Endothelial cell of umbilical vein (primary cell): ENCODE data around the gene SAPCD2. TPM values are rescaled to one million over a fixed set of nuclear protein-coding genes. Genes with fewer than 3 reads are reported as not detected.

Experiments
- BruUV-seq: library from RNA; stranded (reverse); fragments of 400-500 nt; replicated peaks from 2 replicates; lab custom pipeline; 2021; lab: Mats Ljungman, UMichigan
- CTCF ChIA-PET: fragments of 300-600, 350-600 bp; sonication (Branson Sonifier 250); formaldehyde crosslinking; loops from one replicate; lab custom pipeline; 2021; ENCODE audit warnings: antibody characterized with exemption, inconsistent platforms; lab: Charles Lee
- POLR2A ChIA-PET: fragments of 300-600, 350-600 bp; sonication (Branson Sonifier 250); formaldehyde crosslinking; loops from one replicate; lab custom pipeline; 2021; ENCODE audit warnings: antibody characterized with exemption, inconsistent platforms; lab: Charles Lee
- DNase-seq: peaks from one replicate; pipeline ENCODE4 v3.0.0-alpha.2; 2011; ENCODE audit warnings: low read depth, low spot score
- FAIRE-seq: peaks from 2 replicates; lab custom pipeline; 2011; peaks lifted over from hg19 to GRCh38; lab: Jason Lieb, UNC
- H2AFZ ChIP-seq: 2 replicates; pipeline ENCODE4 v1.6.0; 2012; ENCODE audit warnings: low read depth, low read length, control low read depth, inconsistent platforms
- H3K27ac ChIP-seq: 2 replicates; pipeline ENCODE4 v1.5.1; 2011; ENCODE audit warnings: low read depth, mild to moderate bottlenecking, control low read depth, low read length, moderate library complexity; ENCODE audit not compliant: insufficient read depth
- H3K27me3 ChIP-seq, 2 experiments: 2 replicates each; pipeline versions ENCODE4 v1.6.0 to v1.6.1; 2011; ENCODE audit warnings: low read length in 2 of 2, mixed read lengths in 1 of 2; ENCODE audit not compliant: control insufficient read depth in 2 of 2, insufficient read depth in 2 of 2
- H3K36me3 ChIP-seq, 2 experiments: 2 replicates in 1 of 2; 3 replicates in 1 of 2; pipeline ENCODE4 v1.5.1; 2011; ENCODE audit warnings: low read length in 2 of 2, mild to moderate bottlenecking in 1 of 2, moderate library complexity in 1 of 2; ENCODE audit not compliant: control insufficient read depth in 2 of 2, insufficient read depth in 2 of 2; ENCODE audit errors: extremely low read depth in 1 of 2
- H3K4me1 ChIP-seq: 3 replicates; pipeline ENCODE4 v1.5.1; 2011; ENCODE audit warnings: mild to moderate bottlenecking, low read length; ENCODE audit not compliant: control insufficient read depth, insufficient read depth; ENCODE audit errors: extremely low read depth
- H3K4me2 ChIP-seq: 2 replicates; pipeline ENCODE4 v1.6.1; 2011; ENCODE audit warnings: low read length, control low read depth, mixed read lengths; ENCODE audit not compliant: insufficient read depth
- H3K4me3 ChIP-seq, 3 experiments: fragments of 200-600 bp in 1 of 3; sonication (generic), shearing (Covaris generic) in 1 of 3; replicated peaks in 1 of 3; 2 replicates each; pipeline ENCODE4 v1.5.1; 2011 to 2016; ENCODE audit warnings: control low read depth in 3 of 3, low read length in 3 of 3, mild to moderate bottlenecking in 2 of 3, inconsistent platforms in 1 of 3, low read depth in 1 of 3, moderate library complexity in 1 of 3; ENCODE audit not compliant: insufficient read depth in 1 of 3
- H3K79me2 ChIP-seq: 2 replicates; pipeline ENCODE4 v1.6.0; 2012; ENCODE audit warnings: low read length, inconsistent platforms; ENCODE audit not compliant: control insufficient read depth, insufficient read depth
- H3K9ac ChIP-seq: replicated peaks from 2 replicates; pipeline ENCODE3; 2011; ENCODE audit warnings: low read length, control low read depth; ENCODE audit not compliant: insufficient read depth; ENCODE audit errors: extremely low read depth
- H3K9me1 ChIP-seq: replicated peaks from 3 replicates; pipeline ENCODE4 v1.6.0; 2011; ENCODE audit warnings: mild to moderate bottlenecking, low read length; ENCODE audit not compliant: control insufficient read depth, insufficient read depth; ENCODE audit errors: extremely low read depth
- H3K9me3 ChIP-seq: replicated peaks from 2 replicates; pipeline ENCODE4 v1.5.1; 2012; ENCODE audit warnings: low read length, inconsistent platforms; ENCODE audit not compliant: control insufficient read depth, insufficient read depth
- H4K20me1 ChIP-seq: replicated peaks from 2 replicates; pipeline ENCODE3; 2011; ENCODE audit warnings: mild to moderate bottlenecking, low read length; ENCODE audit not compliant: control insufficient read depth, insufficient read depth; ENCODE audit errors: extremely low read depth
- EZH2 ChIP-seq: IDR thresholded peaks from 2 replicates; pipeline ENCODE4 v1.6.1; 2012; ENCODE audit warnings: borderline replicate concordance, low read depth, mild to moderate bottlenecking, moderate library complexity, low read length, inconsistent platforms; ENCODE audit not compliant: severe bottlenecking
- FOS ChIP-seq: IDR thresholded peaks from 2 replicates; pipeline ENCODE4 v1.6.1; 2011; ENCODE audit warnings: mild to moderate bottlenecking, low read length, moderate library complexity, borderline replicate concordance; ENCODE audit not compliant: insufficient read depth
- GATA2 ChIP-seq: IDR thresholded peaks from 2 replicates; pipeline ENCODE4 v1.7.0; 2011; ENCODE audit warnings: low read depth, mild to moderate bottlenecking, moderate library complexity, mixed read lengths, low read length; ENCODE audit not compliant: insufficient read length, insufficient read depth
- JUN ChIP-seq: IDR thresholded peaks from 2 replicates; pipeline ENCODE4 v1.6.1; 2011; ENCODE audit warnings: borderline replicate concordance, low read depth; ENCODE audit not compliant: insufficient read length, insufficient read depth
- MYC ChIP-seq: IDR thresholded peaks from one replicate; pipeline ENCODE4 v1.6.1; 2011; ENCODE audit warnings: mild to moderate bottlenecking, low read depth, low read length
- POLR2A ChIP-seq: IDR thresholded peaks from 2 replicates; pipeline ENCODE4 v1.6.1; 2012; ENCODE audit warnings: low read depth, mild to moderate bottlenecking, control low read depth, low read length
- dilution Hi-C: fragments of 300-500 bp; cut with MboI; formaldehyde crosslinking; loops from one replicate; pipeline ENCODE4 v1.15.0; 2019; ENCODE audit warnings: low sequenced_read_pairs; ENCODE audit not compliant: extremely low pct_ligation_motif_present
- intact Hi-C: fragments of 100-400 bp; cut with micrococcal nuclease; formaldehyde crosslinking; loops from one replicate; pipeline ENCODE4 v1.10.0; 2022
- polyA plus RNA-seq, 4 experiments: library from polyadenylated mRNA; depleted of rRNA in 3 of 4; stranded (reverse) in 3 of 4; unstranded in 1 of 4; fragments of >200 nt; gene quantifications; 2 replicates each; pipeline versions ENCODE4 v1.2.1 to v1.2.3, GENCODE V29; 2011 to 2012; ENCODE audit warnings: missing spikeins in 1 of 4
- total RNA-seq: library from RNA; stranded (reverse); gene quantifications from 2 replicates; pipeline ENCODE4 v1.2.3, GENCODE V29; 2021
- TF ChIP-seq, protein P1 (sequence below), 2 donors: IDR thresholded peaks; 1 replicate in 1 of 2; 2 replicates in 1 of 2; pipeline ENCODE4 v1.5.1; 2011; ENCODE audit warnings: low read length in 2 of 2, mild to moderate bottlenecking in 2 of 2, moderate library complexity in 2 of 2, control low read depth in 1 of 2, inconsistent platforms in 1 of 2, low read depth in 1 of 2; ENCODE audit not compliant: insufficient read depth in 1 of 2; ENCODE audit errors: extremely low read depth in 1 of 2

SAPCD2 gene
- total and polyA plus RNA-seq, 2 donors (not counting 3 experiments of a cell fraction or from before 2014, with no cell fraction given), result 11.5 to 27.8 TPM

DNA sequence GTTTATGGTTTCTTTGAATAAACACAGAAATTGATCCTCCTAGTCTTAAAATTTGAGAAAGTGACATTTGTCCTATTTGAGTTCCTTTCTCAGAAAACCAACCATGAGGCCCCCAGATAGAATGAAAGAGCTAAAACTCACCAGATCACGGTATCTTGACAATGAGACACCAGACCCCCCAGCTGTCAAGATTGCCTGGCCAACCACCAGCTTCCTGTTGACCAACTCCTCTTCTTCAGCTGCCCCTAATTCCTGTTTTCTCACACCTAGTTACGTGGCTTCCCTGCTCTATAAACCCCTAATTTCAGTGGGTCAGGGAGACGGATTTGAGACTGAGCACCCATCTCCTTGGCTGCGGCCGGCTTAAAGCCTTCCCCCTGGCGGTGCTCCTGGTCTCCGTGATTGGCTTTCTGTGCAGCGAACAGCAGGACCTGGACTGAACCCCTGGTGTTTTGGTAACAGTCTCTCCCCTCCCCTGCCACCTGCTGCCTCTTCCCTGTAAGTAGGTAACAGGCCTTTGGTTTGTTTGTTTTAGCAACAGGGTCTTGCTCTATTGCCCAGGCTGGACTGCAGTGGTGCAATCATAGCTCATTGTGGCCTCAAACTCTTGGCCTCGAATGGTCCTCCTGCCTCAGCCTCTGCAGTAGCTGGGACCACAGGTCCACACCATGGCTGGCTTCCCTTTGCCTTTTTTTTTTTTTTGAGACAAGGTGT is 11.7 kb downstream of the SAPCD2 start:
- POLR2A ChIA-PET, result interaction anchor here (0.6 to 0.7 kb wide), 2 partner anchors 153 to 404 kb away, joined by 3 to 9 read pairs; no protein-coding TSS in a partner anchor

More for the DNA sequence above, 11.7 kb downstream of the SAPCD2 start:
- Histone ChIP-seq H3K4me1 (no peaks in the 10 kb centered on the region), H3K27ac (no peak overlapping the region), H3K9me3 (no peaks in the 10 kb centered on the region), H2AFZ (no peak overlapping the region), H3K79me2 (no peaks in the 10 kb centered on the region), H3K9ac (no peak overlapping the region), H3K27me3 (peaks cover 0 to 6% of the 10 kb centered on the region in 2 experiments), H3K4me3 (no peak overlapping the region), H3K36me3 (no peaks in the 10 kb centered on the region), H3K9me1 (no peaks in the 10 kb centered on the region), H4K20me1 (no peaks in the 10 kb centered on the region), H3K4me2 (no peak overlapping the region)
- CTCF ChIA-PET, result interaction anchor here (0.9 to 7.4 kb wide), 5 partner anchors 9 to 178 kb away, joined by 3 to 50 read pairs (median 7); partner anchors contain the start of gene NPDC1
- no peak for FAIRE-seq
- no peak for TF ChIP-seq JUN
- TF ChIP-seq POLR2A, result no peak
- TF ChIP-seq MYC, result no peak
- TF ChIP-seq, protein P1, sequence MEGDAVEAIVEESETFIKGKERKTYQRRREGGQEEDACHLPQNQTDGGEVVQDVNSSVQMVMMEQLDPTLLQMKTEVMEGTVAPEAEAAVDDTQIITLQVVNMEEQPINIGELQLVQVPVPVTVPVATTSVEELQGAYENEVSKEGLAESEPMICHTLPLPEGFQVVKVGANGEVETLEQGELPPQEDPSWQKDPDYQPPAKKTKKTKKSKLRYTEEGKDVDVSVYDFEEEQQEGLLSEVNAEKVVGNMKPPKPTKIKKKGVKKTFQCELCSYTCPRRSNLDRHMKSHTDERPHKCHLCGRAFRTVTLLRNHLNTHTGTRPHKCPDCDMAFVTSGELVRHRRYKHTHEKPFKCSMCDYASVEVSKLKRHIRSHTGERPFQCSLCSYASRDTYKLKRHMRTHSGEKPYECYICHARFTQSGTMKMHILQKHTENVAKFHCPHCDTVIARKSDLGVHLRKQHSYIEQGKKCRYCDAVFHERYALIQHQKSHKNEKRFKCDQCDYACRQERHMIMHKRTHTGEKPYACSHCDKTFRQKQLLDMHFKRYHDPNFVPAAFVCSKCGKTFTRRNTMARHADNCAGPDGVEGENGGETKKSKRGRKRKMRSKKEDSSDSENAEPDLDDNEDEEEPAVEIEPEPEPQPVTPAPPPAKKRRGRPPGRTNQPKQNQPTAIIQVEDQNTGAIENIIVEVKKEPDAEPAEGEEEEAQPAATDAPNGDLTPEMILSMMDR (IDR thresholded peaks at IDR 0.05; ENCODE audit: extremely low read depth in 1 of 2, insufficient read depth in 1 of 2, low read depth in 1 of 2, low read length in 2 of 2), result no peak
- TF ChIP-seq EZH2, result no peak
- TF ChIP-seq FOS, result no peak
- no peak for TF ChIP-seq GATA2
- intact Hi-C loops (no loop called here), dilution Hi-C loops (no loop called here)
- DNase-seq, result no peak
- BruUV-seq, result no TSS peak
